Activated CD8-positive, alpha-beta memory T cell treated with anti-CD3 and anti-CD28 coated beads for 4 hours (primary cell): Measurements from ENCODE around the gene SAXO1.

Experiments used
- DNase-seq, 2 donors: peaks; one replicate each; pipeline ENCODE4 v3.0.0-alpha.2; 2020; ENCODE audit warnings: low read depth in 2 of 2

Gene SAXO1

GRCh38 chr9:18877984-18878383 is 155.0 kb downstream of the SAXO1 start:
- DNase-seq = no peak
